PC-9 (cell line): Measurements from ENCODE around the gene ARHGEF39.

ENCODE experiments used
- EZH2 ChIP-seq: fragments of 200-600 bp; sonication (generic); IDR thresholded peaks from 2 replicates; pipeline ENCODE4 v1.8.0; 2017; ENCODE audit warnings: antibody characterized with exemption, low read depth
- TF ChIP-seq, protein P1 (sequence below): fragments of 200-600 bp; sonication (generic); conservative IDR thresholded peaks from 2 replicates; pipeline ENCODE4 v1.6.1; 2017; ENCODE audit warnings: mixed run types, antibody characterized with exemption, mild to moderate bottlenecking, moderate library complexity

- TF ChIP-seq, protein P1, sequence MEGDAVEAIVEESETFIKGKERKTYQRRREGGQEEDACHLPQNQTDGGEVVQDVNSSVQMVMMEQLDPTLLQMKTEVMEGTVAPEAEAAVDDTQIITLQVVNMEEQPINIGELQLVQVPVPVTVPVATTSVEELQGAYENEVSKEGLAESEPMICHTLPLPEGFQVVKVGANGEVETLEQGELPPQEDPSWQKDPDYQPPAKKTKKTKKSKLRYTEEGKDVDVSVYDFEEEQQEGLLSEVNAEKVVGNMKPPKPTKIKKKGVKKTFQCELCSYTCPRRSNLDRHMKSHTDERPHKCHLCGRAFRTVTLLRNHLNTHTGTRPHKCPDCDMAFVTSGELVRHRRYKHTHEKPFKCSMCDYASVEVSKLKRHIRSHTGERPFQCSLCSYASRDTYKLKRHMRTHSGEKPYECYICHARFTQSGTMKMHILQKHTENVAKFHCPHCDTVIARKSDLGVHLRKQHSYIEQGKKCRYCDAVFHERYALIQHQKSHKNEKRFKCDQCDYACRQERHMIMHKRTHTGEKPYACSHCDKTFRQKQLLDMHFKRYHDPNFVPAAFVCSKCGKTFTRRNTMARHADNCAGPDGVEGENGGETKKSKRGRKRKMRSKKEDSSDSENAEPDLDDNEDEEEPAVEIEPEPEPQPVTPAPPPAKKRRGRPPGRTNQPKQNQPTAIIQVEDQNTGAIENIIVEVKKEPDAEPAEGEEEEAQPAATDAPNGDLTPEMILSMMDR: no peak
- TF ChIP-seq EZH2: no peak
Measured at GRCh38 chr9:35617548-35617947, 47.4 kb downstream of the ARHGEF39 start.
